ENCODE results near the gene ELF2.

- TF ChIP-seq EP300 (IDR thresholded peaks at IDR 0.05) (no peak), CTCF (IDR thresholded peaks at IDR 0.05) (no peak), POLR2A (IDR thresholded peaks at IDR 0.05) (no peak)
Measured at GRCh38 chr4:139200102-139200501, 23.1 kb upstream of the ELF2 start.
